Mesothelial cell of epicardium (in vitro differentiated cells): ENCODE measurements around the gene TIMM21. TPM values are rescaled to one million over a fixed set of nuclear protein-coding genes. Genes with fewer than 3 reads are reported as not detected.

Experiments
- DNase-seq, 2 experiments: peaks; one replicate each; pipeline ENCODE4 v3.0.0; 2021; ENCODE audit warnings: low spot score in 2 of 2; ENCODE audit not compliant: unreplicated experiment in 2 of 2
- H3K27ac Mint-ChIP-seq: 2 replicates; pipeline ENCODE4 v1.8.0; 2021; ENCODE audit warnings: mixed read lengths
- H3K27me3 Mint-ChIP-seq: 2 replicates; pipeline ENCODE4 v1.8.0; 2021; ENCODE audit warnings: low read depth, mixed read lengths
- H3K36me3 Mint-ChIP-seq: 2 replicates; pipeline ENCODE4 v1.8.0; 2021; ENCODE audit warnings: mixed read lengths
- H3K4me1 Mint-ChIP-seq: 2 replicates; pipeline ENCODE4 v1.8.0; 2021; ENCODE audit warnings: mixed read lengths
- H3K4me3 Mint-ChIP-seq: 2 replicates; pipeline ENCODE4 v1.8.0; 2021; ENCODE audit warnings: mild to moderate bottlenecking, moderate library complexity, mixed read lengths
- H3K9me3 Mint-ChIP-seq: 2 replicates; pipeline ENCODE4 v1.8.0; 2021; ENCODE audit warnings: mixed read lengths
- total RNA-seq: library from RNA; stranded (reverse); gene quantifications from 3 replicates; pipeline ENCODE4 v1.2.1, GENCODE V29; 2021
- TF ChIP-seq, protein P1 (sequence below): fragments of 200-600 bp; sonication (generic); IDR thresholded peaks from one replicate; pipeline ENCODE4 v1.5.0; 2021; ENCODE audit warnings: antibody characterized with exemption; ENCODE audit not compliant: unreplicated experiment

TIMM21 gene
- total RNA-seq, 1 donor from 2014 or later = 22.8 TPM

DNA sequence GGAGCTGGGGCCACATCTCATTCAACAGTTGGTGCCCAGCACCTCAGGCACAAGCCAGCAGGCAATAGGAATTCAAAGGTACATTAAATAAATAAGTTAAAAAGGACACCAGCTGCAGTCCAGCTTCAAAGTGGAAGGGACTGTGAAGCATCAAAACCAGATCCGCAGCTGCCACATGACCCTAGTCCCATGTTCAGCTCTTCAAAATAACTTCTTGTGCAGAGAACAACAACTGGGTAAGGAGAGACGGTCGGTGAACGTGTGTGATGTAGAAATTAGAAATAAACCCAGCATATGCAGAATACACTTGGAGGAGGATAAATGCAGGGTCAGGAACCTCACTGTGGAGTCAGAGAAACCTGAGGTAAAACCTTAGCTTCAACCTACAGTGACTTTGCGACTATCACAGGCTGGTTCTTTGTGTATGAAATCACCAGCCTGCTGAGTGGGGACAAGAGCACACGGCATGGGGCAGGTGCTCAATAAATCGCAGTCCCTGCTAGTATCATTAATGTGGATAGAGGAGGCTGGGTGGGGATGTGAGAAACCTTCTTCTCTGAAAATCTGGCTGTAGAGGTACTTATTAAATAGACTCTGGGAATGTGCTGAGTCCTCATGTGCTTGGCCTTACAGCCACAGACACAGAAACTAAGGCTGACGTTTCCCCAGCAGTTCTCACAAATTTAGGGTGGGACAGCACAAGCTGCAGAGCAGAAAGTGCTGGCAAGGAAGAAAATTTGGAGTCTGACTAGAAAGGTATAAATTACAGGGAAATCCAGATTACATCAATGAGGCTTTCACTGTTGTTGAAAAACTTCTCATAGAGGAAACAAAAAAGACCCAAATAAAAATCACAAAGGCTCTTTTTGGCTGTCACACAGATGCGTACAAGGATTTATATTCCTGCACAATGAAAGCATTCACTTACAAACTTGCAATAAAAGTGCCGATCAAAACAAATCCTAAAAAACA is 21.4 kb upstream of the TIMM21 start:
- TF ChIP-seq, protein P1, sequence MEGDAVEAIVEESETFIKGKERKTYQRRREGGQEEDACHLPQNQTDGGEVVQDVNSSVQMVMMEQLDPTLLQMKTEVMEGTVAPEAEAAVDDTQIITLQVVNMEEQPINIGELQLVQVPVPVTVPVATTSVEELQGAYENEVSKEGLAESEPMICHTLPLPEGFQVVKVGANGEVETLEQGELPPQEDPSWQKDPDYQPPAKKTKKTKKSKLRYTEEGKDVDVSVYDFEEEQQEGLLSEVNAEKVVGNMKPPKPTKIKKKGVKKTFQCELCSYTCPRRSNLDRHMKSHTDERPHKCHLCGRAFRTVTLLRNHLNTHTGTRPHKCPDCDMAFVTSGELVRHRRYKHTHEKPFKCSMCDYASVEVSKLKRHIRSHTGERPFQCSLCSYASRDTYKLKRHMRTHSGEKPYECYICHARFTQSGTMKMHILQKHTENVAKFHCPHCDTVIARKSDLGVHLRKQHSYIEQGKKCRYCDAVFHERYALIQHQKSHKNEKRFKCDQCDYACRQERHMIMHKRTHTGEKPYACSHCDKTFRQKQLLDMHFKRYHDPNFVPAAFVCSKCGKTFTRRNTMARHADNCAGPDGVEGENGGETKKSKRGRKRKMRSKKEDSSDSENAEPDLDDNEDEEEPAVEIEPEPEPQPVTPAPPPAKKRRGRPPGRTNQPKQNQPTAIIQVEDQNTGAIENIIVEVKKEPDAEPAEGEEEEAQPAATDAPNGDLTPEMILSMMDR = no peak
- no peaks in the 10 kb centered on the region for H3K4me1 Mint-ChIP-seq
- no peaks in the 10 kb centered on the region for H3K36me3 Mint-ChIP-seq
- H3K9me3 Mint-ChIP-seq = no peaks in the 10 kb centered on the region
- H3K4me3 Mint-ChIP-seq = no peak overlapping the region
- H3K27me3 Mint-ChIP-seq = peaks cover 54% of the 10 kb centered on the region
- no peak overlapping the region for H3K27ac Mint-ChIP-seq
- no peak for DNase-seq

DNA sequence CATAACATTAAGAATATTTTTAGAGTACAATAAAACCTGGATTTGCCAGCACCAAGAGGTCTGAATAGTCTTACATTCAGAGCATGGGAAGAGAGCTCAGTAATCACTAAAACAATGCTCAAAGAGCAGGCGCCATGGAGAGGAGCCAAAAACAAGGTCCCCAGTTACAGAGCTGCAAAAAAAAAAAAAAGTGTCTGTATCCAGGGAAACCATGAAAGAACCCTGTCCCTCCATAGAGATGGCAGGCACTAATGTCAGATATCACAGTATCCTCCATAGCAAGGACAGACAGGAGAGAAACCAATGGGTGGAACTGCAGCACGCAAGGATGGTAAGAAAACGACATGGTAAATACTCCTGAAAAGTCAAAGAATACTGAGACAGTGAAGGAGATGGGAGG is 20.2 kb upstream of the TIMM21 start:
- Mint-ChIP-seq H3K27ac (no peak overlapping the region), H3K4me1 (no peaks in the 10 kb centered on the region), H3K4me3 (no peak overlapping the region), H3K36me3 (no peaks in the 10 kb centered on the region), H3K27me3 (peaks cover 50% of the 10 kb centered on the region), H3K9me3 (no peaks in the 10 kb centered on the region)
- TF ChIP-seq, protein P1 = no peak
- DNase-seq = no peak

DNA sequence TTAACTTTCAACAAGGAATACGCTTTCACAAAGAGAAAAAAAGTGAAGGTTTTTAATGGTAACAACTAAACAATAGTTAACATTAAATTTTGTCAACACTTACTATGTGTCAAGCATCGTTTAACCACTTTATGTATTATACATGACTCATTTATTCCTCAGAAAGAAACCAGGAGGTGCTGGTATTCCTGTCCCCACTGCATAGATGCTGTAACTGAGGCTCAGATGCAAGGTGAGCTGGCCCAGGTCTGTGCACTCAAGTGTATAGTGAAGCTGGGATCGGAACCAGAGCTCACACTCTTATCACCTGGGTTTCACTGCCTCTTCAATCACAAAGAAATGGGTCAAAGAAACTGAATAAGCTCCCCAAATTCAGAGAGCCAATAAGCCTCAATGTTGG is 17.2 kb upstream of the TIMM21 start:
- H3K9me3 Mint-ChIP-seq = no peaks in the 10 kb centered on the region
- H3K4me1 Mint-ChIP-seq = no peaks in the 10 kb centered on the region
- H3K27me3 Mint-ChIP-seq = peaks cover 25% of the 10 kb centered on the region

DNA sequence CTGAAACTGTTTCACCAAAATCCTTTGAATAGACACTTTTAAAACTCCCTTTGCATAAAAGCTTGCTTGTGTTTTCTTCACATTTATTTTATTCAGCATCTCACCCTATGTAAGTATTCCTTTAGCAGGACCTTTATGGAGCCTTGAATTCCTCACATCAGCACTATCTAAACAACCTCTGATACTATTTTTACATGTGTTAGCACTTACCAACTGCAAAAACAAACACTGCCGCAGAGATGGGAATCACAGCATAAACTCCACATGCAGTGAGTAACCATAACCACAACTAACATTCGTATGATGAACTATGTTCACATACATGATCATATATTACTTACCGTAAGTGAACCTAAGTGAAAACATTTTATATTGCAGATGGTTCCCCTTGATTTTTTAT is 16.1 kb upstream of the TIMM21 start:
- no peak overlapping the region for H3K4me3 Mint-ChIP-seq
- DNase-seq = no peak
- no peaks in the 10 kb centered on the region for H3K9me3 Mint-ChIP-seq
- TF ChIP-seq, protein P1 = no peak
- no peaks in the 10 kb centered on the region for H3K4me1 Mint-ChIP-seq
- no peaks in the 10 kb centered on the region for H3K36me3 Mint-ChIP-seq
- H3K27me3 Mint-ChIP-seq = peaks cover 14% of the 10 kb centered on the region
- H3K27ac Mint-ChIP-seq = no peak overlapping the region

More for the DNA sequence above, 17.2 kb upstream of the TIMM21 start:
- no peaks in the 10 kb centered on the region for H3K36me3 Mint-ChIP-seq
- H3K27ac Mint-ChIP-seq = no peak overlapping the region
- H3K4me3 Mint-ChIP-seq = no peak overlapping the region
- TF ChIP-seq, protein P1 = no peak
- DNase-seq = no peak

DNA sequence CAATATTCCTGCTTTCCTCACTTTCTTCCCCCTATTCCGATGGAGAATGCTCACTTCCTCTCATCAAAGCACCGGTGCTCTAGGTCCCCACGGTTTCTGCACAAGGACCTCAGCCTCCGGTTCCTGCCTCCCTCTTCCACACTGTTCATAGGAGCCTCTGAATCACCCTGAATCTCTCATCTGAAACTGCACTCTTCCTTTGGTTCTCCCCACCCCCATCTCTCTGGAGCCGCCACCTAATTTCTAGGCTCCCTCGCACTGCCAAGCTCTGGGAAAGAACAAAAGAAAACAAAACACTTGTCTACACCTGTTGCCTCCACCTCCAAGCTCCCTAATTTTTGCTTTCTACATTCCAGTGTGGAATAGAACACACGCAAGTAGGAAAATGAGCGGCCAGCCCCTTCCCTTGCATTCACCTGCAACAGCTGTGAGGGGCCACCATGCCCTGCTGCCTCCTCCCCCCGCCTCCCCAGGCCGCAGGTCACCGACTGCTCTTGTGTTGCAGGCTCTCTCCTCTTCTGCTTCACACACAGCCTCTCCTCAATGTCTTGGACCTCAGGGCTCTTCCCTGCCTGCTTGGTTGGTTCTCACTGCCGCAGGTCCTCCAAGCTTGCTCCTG is 10.3 kb upstream of the TIMM21 start:
- TF ChIP-seq, protein P1 = no peak
- Mint-ChIP-seq H3K9me3 (no peaks in the 10 kb centered on the region), H3K4me1 (peaks cover 3% of the 10 kb centered on the region), H3K27me3 (peaks cover 16% of the 10 kb centered on the region), H3K36me3 (no peaks in the 10 kb centered on the region), H3K4me3 (no peak overlapping the region), H3K27ac (no peak overlapping the region)
- DNase-seq = no peak
